ENCODE measurements around the gene XYLT2.
A peak's percentile ranks its signal among the peaks of the same experiment; 100 is the strongest.

Gene XYLT2

DNA sequence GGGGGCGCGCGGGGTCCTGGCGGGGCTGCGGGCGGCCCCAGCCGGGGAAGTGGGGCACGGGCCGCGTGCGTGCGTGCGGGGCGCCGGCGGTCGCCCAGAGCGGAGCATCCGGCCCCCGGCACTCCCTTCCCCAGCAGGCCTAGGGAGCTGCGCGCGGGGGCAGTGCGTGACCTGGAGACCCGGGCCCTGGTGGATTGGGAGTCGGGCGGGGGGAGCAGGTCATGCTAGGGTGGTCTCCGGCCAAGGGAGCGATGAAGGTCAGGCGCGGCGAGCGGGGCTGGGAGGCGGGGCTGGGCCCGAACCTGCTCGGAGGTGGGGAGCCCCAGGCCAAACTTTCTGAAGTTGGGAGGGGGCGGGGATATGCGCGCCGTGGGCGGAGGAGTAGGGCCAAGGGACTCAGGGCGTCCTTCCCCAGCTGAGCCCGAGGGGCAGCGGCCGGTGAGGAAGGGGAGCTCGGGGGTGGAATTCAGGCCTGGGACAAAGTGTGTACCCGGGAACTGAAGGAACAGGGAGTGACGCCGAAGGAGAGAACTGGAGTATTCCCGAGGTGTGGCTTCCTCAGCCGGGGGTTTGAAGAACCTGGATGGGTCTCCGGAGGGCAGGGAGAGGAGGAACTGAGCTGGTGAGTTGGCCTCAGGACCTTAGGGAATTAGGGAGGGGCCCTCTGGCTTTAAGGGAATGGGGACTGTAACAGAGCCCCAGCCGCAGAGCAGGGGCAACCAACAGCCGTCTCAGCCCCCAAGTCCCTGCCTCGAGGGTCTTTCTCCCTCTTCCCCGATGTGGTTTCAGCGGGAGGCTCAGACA, 589 bp downstream of the XYLT2 start:
- DNase-seq (ENCODE audit: low read depth), result peak; percentile 65
- peak; percentile 34; the same call in 1 of the 2 replicates for TF ChIP-seq MYC (IDR thresholded peaks at IDR 0.05; ENCODE audit: low read depth, low read length)
- TF ChIP-seq, protein P1, sequence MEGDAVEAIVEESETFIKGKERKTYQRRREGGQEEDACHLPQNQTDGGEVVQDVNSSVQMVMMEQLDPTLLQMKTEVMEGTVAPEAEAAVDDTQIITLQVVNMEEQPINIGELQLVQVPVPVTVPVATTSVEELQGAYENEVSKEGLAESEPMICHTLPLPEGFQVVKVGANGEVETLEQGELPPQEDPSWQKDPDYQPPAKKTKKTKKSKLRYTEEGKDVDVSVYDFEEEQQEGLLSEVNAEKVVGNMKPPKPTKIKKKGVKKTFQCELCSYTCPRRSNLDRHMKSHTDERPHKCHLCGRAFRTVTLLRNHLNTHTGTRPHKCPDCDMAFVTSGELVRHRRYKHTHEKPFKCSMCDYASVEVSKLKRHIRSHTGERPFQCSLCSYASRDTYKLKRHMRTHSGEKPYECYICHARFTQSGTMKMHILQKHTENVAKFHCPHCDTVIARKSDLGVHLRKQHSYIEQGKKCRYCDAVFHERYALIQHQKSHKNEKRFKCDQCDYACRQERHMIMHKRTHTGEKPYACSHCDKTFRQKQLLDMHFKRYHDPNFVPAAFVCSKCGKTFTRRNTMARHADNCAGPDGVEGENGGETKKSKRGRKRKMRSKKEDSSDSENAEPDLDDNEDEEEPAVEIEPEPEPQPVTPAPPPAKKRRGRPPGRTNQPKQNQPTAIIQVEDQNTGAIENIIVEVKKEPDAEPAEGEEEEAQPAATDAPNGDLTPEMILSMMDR (IDR thresholded peaks at IDR 0.05; ENCODE audit: low read depth, low read length), result no peak
- peak overlapping the region; percentile 78 for H3K4me3 ChIP-seq (ENCODE audit: low read depth, low read length)

DNA sequence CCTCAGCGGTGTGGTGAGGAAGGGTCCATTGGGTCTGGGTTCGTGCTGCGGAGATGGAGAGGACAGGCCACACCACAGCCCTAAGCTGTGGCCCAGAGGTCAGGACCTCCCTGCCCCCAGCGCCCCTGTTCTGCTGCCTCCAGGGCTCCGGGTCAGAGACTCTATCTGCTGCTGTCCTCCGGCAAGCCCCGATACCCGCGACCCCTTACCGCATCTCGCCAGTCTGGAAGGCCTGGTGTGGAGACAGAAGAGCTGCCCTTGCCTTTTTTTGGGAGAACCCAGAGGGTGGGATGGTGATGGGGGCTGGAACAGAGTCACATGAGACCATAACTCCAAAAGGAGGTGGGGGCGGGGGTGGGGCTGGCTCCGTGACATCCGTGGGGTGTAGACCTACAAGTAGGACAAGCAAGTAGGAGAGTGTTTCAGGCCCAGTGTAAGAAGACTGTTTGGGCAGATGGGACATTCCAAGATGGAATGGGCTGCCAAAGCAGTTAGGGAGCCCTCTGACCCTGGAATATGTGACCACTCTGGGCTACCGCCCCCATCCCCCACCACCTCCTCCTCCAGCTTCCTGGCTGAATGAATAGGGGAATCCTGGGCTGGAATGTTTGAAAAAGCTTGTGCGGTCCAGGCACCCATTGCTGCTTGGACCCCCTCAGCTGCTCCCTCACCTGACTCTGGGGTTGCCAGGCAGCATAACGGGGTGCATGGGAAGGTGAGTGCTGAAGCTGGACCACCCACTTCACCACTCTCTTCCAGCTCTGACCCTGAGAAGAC, 1.4 kb downstream of the XYLT2 start:
- no peak for DNase-seq (ENCODE audit: low read depth)
- TF ChIP-seq POLR2A (IDR thresholded peaks at IDR 0.05; ENCODE audit: extremely low read depth, insufficient read length), result no peak
- TF ChIP-seq, protein P2, sequence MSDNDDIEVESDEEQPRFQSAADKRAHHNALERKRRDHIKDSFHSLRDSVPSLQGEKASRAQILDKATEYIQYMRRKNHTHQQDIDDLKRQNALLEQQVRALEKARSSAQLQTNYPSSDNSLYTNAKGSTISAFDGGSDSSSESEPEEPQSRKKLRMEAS (IDR thresholded peaks at IDR 0.05; ENCODE audit: low read depth, low read length), result no peak
- TF ChIP-seq MYC (IDR thresholded peaks at IDR 0.05; ENCODE audit: low read depth, low read length), result no peak
- TF ChIP-seq, protein P1 (IDR thresholded peaks at IDR 0.05; ENCODE audit: low read depth, low read length), result no peak
- H3K4me3 ChIP-seq (ENCODE audit: low read depth, low read length), result peak overlapping the region; percentile 78

DNA sequence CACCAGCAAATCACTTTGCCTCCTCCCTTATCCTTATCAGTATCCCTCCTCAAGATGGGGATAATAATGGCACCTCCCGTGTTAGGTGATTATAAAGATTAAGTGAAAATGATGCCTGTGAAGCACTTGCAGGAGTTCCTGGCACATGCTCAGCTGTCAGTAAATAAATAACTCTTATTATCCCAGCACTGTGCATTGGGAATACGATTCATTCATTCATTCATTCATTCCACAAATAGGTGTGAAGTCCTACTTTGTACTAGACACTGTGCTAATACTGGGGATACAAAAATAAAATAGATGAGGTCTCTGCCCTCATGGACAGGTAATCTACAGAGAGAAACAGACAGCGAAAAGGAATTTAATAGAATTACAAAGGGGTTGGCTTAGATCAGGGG, 2.0 kb downstream of the XYLT2 start:
- H3K4me3 ChIP-seq (ENCODE audit: low read depth, low read length), result no peak overlapping the region
- TF ChIP-seq, protein P2 (IDR thresholded peaks at IDR 0.05; ENCODE audit: low read depth, low read length), result no peak
- TF ChIP-seq MYC (IDR thresholded peaks at IDR 0.05; ENCODE audit: low read depth, low read length) (no peak), POLR2A (IDR thresholded peaks at IDR 0.05; ENCODE audit: extremely low read depth, insufficient read length) (no peak)
- TF ChIP-seq, protein P1 (IDR thresholded peaks at IDR 0.05; ENCODE audit: low read depth, low read length), result no peak
- DNase-seq (ENCODE audit: low read depth), result no peak

DNA sequence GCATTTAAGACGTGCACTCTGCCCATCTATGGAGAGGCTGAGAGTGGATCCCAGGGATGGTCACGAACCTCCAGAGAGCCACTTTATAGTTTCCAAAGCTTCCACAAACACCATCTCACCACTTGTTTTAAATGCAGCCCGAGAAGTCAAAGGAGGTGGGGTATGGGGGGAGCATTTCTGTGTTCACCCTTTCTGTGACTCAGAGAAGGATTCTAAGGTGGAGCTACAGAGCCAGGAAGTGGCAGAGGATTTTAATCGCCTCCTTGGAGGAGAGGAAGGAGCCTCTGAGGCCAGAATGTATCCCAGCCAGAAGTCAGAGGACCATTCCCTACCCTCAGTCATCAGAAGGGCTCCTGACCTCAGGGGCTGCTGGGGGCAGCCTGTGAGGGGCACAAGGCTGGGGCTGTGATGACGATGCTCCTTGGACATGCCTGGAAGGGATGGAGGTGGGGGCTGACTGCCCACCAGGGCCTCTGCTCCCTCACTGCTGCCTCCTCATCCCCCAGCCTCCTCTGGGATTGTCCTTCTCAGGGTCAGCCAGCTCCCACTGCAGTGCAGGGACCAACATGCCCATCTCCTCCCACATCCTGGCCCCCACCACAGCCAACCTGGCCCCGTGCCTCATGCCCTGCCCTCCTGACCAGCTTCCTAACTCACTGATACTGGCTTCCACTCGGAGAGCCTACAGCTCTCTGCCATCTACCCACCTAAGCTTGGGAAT, 2.8 kb downstream of the XYLT2 start:
- no peak for DNase-seq (ENCODE audit: low read depth)
- TF ChIP-seq, protein P1 (IDR thresholded peaks at IDR 0.05; ENCODE audit: low read depth, low read length), result no peak
- TF ChIP-seq POLR2A (IDR thresholded peaks at IDR 0.05; ENCODE audit: extremely low read depth, insufficient read length) (no peak), MYC (IDR thresholded peaks at IDR 0.05; ENCODE audit: low read depth, low read length) (no peak)
- TF ChIP-seq, protein P2 (IDR thresholded peaks at IDR 0.05; ENCODE audit: low read depth, low read length), result no peak
- no peak overlapping the region for H3K4me3 ChIP-seq (ENCODE audit: low read depth, low read length)

DNA sequence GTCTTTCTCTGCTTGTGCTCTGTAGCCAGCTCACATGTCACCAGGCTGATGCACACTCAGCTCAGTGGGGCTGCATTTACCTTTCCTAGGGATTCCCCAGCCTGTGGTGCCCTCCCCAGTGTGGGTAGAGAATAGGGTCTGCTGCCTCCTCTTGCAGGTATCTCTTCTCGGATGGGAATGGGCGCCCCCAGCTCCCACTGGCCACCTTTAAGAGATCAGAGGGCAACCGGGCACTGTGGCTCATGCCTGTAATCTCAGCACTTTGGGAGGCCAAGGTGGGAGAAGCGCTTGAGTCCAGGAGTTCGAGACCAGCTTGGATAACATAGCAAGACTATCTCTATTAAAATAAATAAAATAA, 3.3 kb downstream of the XYLT2 start:
- H3K4me3 ChIP-seq (ENCODE audit: low read depth, low read length), result no peak overlapping the region
- no peak for DNase-seq (ENCODE audit: low read depth)
- TF ChIP-seq POLR2A (IDR thresholded peaks at IDR 0.05; ENCODE audit: extremely low read depth, insufficient read length) (no peak), MYC (IDR thresholded peaks at IDR 0.05; ENCODE audit: low read depth, low read length) (no peak)
- TF ChIP-seq, protein P1 (IDR thresholded peaks at IDR 0.05; ENCODE audit: low read depth, low read length), result no peak
- TF ChIP-seq, protein P2 (IDR thresholded peaks at IDR 0.05; ENCODE audit: low read depth, low read length), result no peak

Data from NB4 (cell line).